ENCODE results near the gene CHTOP. TPM values are rescaled to one million over a fixed set of nuclear protein-coding genes. Genes with fewer than 3 reads are reported as not detected.
"Not testable (repeated sequence)": the region's sequence is repeated elsewhere in the genome, so short reads cannot be mapped to it uniquely, and the experiment has no call there.

The CHTOP gene
- total and polyA plus RNA-seq, 2 of the 4 experiments (the other 2 are of a cell fraction), result 33.9 to 50.8 TPM

DNA sequence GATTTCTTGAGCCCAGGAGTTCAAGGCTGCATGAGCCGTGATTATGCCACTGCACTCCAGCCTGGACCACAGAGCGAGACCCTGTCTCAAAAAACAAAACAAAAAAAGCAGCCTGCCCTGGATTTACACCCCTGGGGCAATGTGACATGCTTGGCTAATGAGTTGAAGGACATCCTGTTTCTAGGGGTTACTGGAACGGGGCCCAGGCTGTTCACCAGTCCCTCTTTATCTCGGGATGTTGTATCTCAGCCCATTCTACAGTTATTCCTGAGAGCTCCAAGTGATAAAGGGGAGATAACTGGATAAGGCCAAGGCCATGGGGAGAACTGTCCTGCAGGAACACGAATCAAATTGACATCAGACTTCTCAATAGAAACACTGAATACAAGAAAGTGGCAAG lies 46.6 kb upstream of the CHTOP start:
- Histone ChIP-seq H2BK20ac (ENCODE audit: low read depth, low read length) (no peak overlapping the region), H3K27me3 (ENCODE audit: control insufficient read depth, insufficient read depth, low read length) (no peaks in the 10 kb centered on the region), H3K18ac (ENCODE audit: low read depth, low read length) (no peak overlapping the region), H3K9me1 (ENCODE audit: insufficient read depth, low read length) (no peaks in the 10 kb centered on the region), H3K9me3 (ENCODE audit: control insufficient read depth, insufficient read depth, low read length) (no peaks in the 10 kb centered on the region), H3K4me3 (ENCODE audit: insufficient read depth, low read depth, low read length) (no peak overlapping the region), H3K79me1 (ENCODE audit: low read depth in 1 of 2, low read length in 2 of 2) (no peaks in the 10 kb centered on the region), H2AK9ac (replicated peaks; ENCODE audit: low read depth, low read length, poor library complexity) (no peak overlapping the region), H2BK5ac (ENCODE audit: low read depth, low read length, poor library complexity, severe bottlenecking) (no peak overlapping the region), H3K4ac (ENCODE audit: low read depth, low read length) (no peak overlapping the region), H4K91ac (ENCODE audit: insufficient read depth, low read depth, low read length) (no peak overlapping the region), H3K27ac (ENCODE audit: insufficient read depth, low read length) (no peak overlapping the region), H2BK120ac (ENCODE audit: low read depth, low read length) (no peak overlapping the region), H3K4me1 (ENCODE audit: control insufficient read depth, insufficient read depth, low read length) (peaks cover 2% of the 10 kb centered on the region; the same call in 1 of the 2 replicates), H3K36me3 (ENCODE audit: control insufficient read depth, insufficient read depth, low read length) (no peaks in the 10 kb centered on the region), H2AK5ac (ENCODE audit: low read depth, low read length) (no peak overlapping the region), H4K8ac (ENCODE audit: low read depth in 2 of 2, low read length in 2 of 2) (no peak overlapping the region), H3K14ac (replicated peaks; ENCODE audit: low read depth, low read length) (no peak overlapping the region), H3K4me2 (ENCODE audit: low read depth, low read length) (no peak overlapping the region), H4K5ac (ENCODE audit: low read depth, low read length) (no peak overlapping the region), H2AFZ (replicated peaks; ENCODE audit: low read length, poor library complexity) (peak overlapping the region; percentile 1), H3K56ac (ENCODE audit: extremely low read depth, insufficient read depth, low read length) (no peak overlapping the region), H2BK15ac (ENCODE audit: low read depth, low read length) (no peak overlapping the region), H4K20me1 (ENCODE audit: insufficient read depth, low read length) (no peaks in the 10 kb centered on the region), H3K9ac (ENCODE audit: low read depth, low read length) (no peak overlapping the region), H3K23ac (ENCODE audit: low read depth, low read length) (no peak overlapping the region; the same call in 1 of the 2 replicates)
- 100% methylated on average over 1 of the region's 5 CpGs; no CpG with 5 or more reads in 1 of the 2 experiments for WGBS, 2 experiments (ENCODE audit: extremely low coverage in 2 of 2, insufficient read length in 1 of 2)
- BruUV-seq (replicated peaks), result no TSS peak
- TF ChIP-seq CEBPB (IDR thresholded peaks at IDR 0.05; ENCODE audit: low read depth, low read length) (no peak), MAZ (IDR thresholded peaks at IDR 0.05; ENCODE audit: borderline replicate concordance, low read depth, low read length) (no peak), SMC3 (IDR thresholded peaks at IDR 0.05; ENCODE audit: low read depth, low read length) (no peak), BHLHE40 (IDR thresholded peaks at IDR 0.05; ENCODE audit: low read depth, low read length) (no peak)
- TF ChIP-seq, protein P1, sequence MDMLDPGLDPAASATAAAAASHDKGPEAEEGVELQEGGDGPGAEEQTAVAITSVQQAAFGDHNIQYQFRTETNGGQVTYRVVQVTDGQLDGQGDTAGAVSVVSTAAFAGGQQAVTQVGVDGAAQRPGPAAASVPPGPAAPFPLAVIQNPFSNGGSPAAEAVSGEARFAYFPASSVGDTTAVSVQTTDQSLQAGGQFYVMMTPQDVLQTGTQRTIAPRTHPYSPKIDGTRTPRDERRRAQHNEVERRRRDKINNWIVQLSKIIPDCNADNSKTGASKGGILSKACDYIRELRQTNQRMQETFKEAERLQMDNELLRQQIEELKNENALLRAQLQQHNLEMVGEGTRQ (IDR thresholded peaks at IDR 0.05; ENCODE audit: low read depth, low read length), result no peak
- TF ChIP-seq, protein P2, sequence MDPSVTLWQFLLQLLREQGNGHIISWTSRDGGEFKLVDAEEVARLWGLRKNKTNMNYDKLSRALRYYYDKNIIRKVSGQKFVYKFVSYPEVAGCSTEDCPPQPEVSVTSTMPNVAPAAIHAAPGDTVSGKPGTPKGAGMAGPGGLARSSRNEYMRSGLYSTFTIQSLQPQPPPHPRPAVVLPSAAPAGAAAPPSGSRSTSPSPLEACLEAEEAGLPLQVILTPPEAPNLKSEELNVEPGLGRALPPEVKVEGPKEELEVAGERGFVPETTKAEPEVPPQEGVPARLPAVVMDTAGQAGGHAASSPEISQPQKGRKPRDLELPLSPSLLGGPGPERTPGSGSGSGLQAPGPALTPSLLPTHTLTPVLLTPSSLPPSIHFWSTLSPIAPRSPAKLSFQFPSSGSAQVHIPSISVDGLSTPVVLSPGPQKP (IDR thresholded peaks at IDR 0.05; ENCODE audit: borderline replicate concordance, low read depth, low read length), result no peak
- no peak for DNase-seq
- in situ Hi-C loops (cut with MboI; ENCODE audit: low sequenced_read_pairs) (no loop called here), dilution Hi-C loops (cut with HindIII; ENCODE audit: low sequenced_read_pairs, unreplicated experiment) (no loop called here), intact Hi-C loops (cut with micrococcal nuclease) (no loop called here)
- no peak for ATAC-seq (ENCODE audit: low read depth)
- ChIA-PET CTCF (no interaction called here), POLR2A (ENCODE audit: unreplicated experiment) (no interaction called here)

DNA sequence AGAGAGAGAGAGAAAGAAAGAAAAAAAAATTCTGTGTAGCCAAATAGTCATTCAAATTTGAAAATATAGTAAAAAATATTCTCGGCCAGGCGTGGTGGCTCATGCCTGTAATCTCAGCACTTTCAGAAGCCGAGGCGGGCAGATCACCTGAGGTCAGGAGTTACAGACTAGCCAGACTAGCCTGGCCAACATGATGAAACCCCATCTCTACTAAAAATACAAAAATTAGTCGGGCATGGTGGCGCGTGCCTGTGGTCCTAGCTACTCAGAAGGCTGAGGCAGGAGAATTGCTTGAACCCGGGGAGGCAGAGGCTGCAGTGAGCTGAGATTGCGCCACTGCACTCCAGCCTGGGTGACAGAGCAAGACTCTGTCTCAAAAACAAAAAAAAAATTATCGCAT lies 45.8 kb upstream of the CHTOP start:
- DNase-seq; H3K9me1 ChIP-seq (ENCODE audit: insufficient read depth, low read length); H4K91ac ChIP-seq (ENCODE audit: insufficient read depth, low read depth, low read length); BruUV-seq (replicated peaks); H3K4ac ChIP-seq (ENCODE audit: low read depth, low read length); H2AK5ac ChIP-seq (ENCODE audit: low read depth, low read length); H4K8ac ChIP-seq (ENCODE audit: low read depth in 2 of 2, low read length in 2 of 2); H3K36me3 ChIP-seq (ENCODE audit: control insufficient read depth, insufficient read depth, low read length); H2AK9ac ChIP-seq (replicated peaks; ENCODE audit: low read depth, low read length, poor library complexity); H2BK120ac ChIP-seq (ENCODE audit: low read depth, low read length); H2AFZ ChIP-seq (replicated peaks; ENCODE audit: low read length, poor library complexity); H2BK5ac ChIP-seq (ENCODE audit: low read depth, low read length, poor library complexity, severe bottlenecking); H3K4me1 ChIP-seq (ENCODE audit: control insufficient read depth, insufficient read depth, low read length); H3K79me1 ChIP-seq (ENCODE audit: low read depth in 1 of 2, low read length in 2 of 2); H3K27ac ChIP-seq (ENCODE audit: insufficient read depth, low read length); H3K27me3 ChIP-seq (ENCODE audit: control insufficient read depth, insufficient read depth, low read length); dilution Hi-C loops (cut with HindIII; ENCODE audit: low sequenced_read_pairs, unreplicated experiment); H4K20me1 ChIP-seq (ENCODE audit: insufficient read depth, low read length); H3K14ac ChIP-seq (replicated peaks; ENCODE audit: low read depth, low read length); H3K9me3 ChIP-seq (ENCODE audit: control insufficient read depth, insufficient read depth, low read length); H3K18ac ChIP-seq (ENCODE audit: low read depth, low read length); H2BK20ac ChIP-seq (ENCODE audit: low read depth, low read length); H4K5ac ChIP-seq (ENCODE audit: low read depth, low read length); H3K23ac ChIP-seq (ENCODE audit: low read depth, low read length); CTCF ChIA-PET; in situ Hi-C loops (cut with MboI; ENCODE audit: low sequenced_read_pairs); H2BK15ac ChIP-seq (ENCODE audit: low read depth, low read length); intact Hi-C loops (cut with micrococcal nuclease); H3K4me3 ChIP-seq (ENCODE audit: insufficient read depth, low read depth, low read length); H3K4me2 ChIP-seq (ENCODE audit: low read depth, low read length); H3K56ac ChIP-seq (ENCODE audit: extremely low read depth, insufficient read depth, low read length); H3K9ac ChIP-seq (ENCODE audit: low read depth, low read length): not testable (repeated sequence)
- ATAC-seq (ENCODE audit: low read depth), result 0 out of 2 replicates have a peak, but pooled peaks have one; percentile 14
- WGBS, 2 experiments (ENCODE audit: extremely low coverage in 2 of 2, insufficient read length in 1 of 2), result 91% methylated on average over 6 of the region's 10 CpGs; no CpG with 5 or more reads in 1 of the 2 experiments
- POLR2A ChIA-PET (ENCODE audit: unreplicated experiment), result interaction anchor here (0.6 kb wide), 1 partner anchor 46 kb away, joined by 3 read pairs; no protein-coding TSS in a partner anchor
